CD4-positive, alpha-beta T cell treated with Interleukin-4 for 1 hour (primary cell): ENCODE measurements around the gene RNU1-2.
"Not testable (repeated sequence)": the region's sequence is repeated elsewhere in the genome, so short reads cannot be mapped to it uniquely, and the experiment has no call there.

Experiments
- DNase-seq, 2 donors: peaks; one replicate each; pipeline ENCODE4 v3.0.0-alpha.2; 2020 to 2022

RNU1-2 gene

DNA sequence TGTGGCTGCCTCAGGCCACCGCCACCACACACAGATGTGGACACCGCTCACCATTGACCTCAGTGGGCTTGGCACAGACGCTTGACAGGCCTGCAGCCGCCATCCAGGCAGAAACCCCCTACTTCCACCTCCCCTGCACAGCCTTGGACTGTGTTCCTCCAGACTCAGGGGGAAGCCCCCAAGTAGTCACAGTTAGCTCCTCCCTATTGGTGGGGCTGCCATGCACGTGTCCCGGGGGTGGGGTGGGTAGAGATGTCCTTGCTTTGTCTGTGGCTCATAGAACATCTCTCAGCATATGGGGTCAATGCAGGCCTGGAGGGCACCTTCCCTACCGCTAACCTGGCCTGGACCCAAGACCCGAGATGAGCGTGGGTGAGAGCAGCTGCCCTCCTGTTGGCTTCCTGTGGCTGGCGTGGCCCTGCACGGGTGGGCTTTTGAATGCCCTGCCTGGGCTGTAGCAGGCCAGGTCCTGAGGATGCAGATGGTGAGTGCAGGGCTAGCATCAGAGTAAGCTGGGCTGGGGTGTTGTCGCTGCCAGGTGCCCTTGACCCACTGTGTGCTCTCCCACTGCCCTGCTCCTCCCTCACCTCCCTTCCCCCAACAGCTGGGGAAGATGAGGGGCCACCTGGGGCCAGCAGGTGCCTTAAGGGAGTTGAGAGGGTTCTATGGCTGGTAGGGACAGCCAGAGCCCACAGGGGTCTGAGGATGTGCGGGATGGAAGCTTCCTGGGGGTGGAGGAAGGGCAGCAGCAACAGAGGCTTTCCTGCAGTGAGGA, 32.1 kb downstream of the RNU1-2 start:
- DNase-seq, result no peak

DNA sequence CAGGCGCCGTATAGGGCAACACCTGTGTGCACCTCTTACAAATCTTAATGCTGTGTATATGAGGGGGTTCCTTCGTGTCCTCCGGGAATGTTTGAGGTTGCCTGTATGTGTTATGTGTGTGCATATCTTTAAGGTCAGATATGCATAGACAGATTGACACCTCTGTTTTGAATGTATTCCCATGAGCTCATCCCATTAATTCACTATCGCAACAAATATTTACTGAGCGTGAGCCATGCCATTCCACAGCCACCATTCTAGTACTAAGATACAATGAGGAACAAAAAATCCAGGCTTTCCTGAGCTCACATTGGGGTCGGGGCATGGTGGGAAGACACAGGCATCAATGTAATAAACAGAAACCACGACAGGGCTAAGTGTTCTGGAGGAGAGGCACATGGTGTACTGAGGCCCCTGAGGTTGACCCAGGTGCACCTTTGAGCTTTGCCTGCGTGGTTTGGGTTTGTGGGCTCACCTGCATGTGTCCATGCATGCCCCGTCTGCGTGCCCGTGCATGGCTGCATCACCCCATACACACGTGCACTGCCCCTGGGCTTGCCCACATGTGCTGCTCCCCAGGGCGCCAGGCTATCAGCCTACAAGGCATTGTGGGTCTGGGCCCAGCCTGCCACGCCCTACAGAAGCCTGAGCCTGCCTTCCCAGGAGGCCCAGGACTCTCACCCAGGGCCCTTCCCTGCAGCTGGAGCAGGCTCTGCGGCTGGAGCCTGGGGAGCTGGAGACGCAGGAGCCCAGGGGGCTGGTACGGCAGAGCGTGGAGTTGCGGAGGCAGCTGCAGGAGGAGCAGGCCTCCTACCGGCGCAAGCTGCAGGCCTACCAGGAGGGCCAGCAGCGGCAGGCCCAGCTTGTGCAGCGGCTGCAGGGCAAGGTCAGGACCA, 33.6 kb downstream of the RNU1-2 start:
- DNase-seq, result not testable (repeated sequence)

DNA sequence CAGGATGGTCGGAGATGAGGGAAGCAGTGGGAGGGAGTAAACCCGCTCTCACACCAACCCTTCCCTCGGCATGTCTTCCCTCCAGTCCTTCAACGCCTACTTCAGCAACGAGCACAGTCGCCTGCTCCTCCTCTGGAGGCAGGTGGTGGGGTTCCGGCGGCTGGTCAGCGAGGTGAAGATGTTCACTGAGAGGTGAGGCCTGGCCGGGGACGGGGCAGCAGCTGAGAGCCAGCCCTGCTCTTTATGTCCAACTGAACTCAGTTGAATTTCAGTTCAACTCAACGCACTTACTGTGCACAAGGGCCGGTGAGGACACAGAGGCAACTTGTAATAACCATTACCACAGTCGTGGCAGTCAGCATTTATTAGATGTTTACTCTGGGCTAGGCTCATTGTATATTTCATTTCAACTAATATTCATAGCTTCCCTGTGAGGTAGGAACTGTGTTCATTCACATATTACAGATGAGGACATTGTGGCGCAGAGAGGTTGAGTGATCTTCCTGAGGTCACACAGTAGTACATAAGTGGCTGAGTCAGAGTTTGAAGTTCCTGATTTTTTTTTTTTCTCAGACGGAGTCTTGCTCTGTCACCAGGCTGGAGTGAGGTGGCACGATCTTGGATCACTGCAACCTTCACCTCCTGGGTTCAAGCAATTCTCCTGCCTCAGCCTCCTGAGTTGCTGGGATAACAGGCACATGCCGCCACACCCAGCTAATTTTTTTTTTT, 35.6 kb downstream of the RNU1-2 start:
- not testable (repeated sequence) for DNase-seq

DNA sequence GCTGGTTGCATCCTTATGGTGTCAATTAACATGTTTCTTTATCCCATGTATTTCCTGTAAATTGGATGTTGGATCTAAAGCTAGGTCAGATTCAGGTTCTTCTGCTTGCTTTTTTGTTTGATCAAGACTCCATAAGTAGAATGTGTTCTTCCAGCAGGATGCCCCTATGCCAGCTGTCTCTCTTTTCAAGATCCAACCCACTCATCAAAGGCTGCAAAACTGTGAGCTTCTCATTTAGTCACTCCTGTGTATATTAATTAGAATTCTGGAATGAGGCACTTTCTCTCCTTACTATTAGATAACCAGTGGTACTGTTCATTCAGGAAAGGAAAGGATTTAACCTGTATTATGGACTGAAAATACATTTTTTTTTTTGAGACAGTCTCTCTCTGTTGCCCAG, 38.2 kb downstream of the RNU1-2 start:
- DNase-seq, result not testable (repeated sequence)

DNA sequence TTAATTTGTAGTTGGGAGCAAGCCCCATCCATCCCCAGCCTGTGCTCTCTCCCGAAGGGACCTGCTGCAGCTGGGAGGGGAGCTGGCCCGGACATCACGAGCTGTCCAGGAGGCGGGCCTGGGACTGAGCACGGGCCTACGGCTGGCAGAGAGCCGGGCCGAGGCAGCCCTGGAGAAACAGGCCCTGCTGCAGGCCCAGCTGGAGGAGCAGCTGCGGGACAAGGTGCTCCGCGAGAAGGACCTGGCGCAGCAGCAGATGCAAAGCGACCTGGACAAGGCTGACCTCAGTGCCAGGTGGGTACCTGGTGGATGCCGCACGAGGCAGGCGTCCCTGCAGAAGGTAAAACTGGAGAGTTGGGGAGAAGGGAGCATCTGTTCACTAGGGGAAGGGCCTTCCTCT, 40.8 kb downstream of the RNU1-2 start:
- DNase-seq, result not testable (repeated sequence)

DNA sequence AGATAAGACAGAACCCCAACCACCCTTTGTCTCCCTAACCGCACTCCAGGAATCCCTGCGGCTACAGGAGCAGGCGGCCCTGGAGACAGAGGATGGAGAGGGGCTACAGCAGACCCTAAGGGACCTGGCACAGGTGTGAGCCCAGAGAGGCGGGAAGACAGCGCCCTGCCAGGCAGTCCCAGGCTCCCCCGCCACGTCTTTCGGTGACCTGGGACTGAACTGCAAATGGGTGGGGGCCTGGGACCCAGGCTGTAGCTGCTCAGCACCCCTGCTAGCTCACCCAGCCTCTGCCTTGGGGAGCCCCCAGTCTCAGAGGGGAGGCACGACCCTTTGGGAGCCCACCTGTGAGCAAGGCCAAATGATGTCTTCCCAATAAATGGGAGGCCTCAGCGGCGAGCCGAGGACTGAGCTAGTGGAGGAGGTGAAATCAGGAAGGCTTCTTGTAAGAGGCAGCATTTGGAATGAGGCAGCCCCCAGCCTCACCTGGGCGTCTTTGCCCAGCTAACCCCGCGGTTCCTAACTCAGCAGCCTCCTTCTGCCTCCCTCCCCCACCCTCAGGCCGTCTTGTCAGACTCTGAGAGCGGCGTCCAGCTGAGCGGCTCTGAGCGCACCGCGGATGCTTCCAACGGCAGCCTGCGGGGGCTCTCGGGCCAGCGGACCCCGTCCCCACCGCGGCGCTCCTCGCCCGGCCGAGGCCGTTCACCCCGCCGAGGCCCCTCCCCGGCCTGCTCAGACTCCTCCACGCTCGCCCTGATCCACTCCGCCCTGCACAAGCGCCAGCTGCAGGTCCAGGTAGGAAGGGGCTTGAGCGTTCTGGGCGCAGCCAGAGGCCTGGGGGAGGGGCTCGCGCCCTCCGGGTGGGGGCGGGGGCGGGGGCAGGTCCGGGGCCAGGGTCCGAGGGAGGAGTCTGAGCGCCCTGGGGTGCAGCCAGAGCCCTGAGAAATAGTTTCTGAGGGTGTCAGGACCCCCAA, 42.9 kb downstream of the RNU1-2 start:
- DNase-seq, result no peak

DNA sequence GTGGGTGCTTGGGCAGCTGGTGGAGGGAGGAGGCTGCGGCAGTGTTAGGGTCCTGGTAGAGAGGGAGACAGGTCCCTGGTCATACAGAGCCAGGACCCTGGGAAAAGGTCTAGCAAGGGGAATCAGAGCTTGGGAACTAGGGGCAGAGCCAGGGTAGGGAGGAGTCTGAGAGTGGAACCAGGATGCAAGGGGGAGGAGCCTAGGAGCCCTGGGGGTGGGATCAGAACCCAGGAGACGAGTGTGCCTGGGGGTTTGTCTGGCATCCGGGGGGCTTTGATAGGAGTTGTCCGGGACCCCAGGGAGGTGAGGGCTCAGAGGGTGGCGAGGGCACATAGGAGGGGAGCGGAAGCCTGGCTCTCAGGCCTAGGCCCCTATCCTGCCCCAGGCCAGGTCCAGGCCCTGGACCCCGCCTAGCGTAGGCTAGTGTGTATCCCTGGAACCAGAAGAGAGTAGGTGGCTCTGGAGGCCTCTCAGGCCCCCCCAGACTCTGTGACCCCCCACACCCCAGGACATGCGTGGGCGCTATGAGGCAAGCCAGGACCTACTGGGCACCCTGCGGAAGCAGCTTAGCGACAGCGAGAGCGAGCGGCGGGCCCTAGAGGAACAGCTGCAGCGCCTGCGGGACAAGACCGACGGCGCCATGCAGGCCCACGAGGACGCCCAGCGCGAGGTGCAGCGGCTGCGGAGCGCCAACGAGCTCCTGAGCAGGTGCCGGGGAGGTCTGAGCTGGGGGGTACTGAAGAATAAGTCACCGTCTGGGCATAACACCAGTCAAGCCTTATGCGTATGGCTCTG, 43.8 kb downstream of the RNU1-2 start:
- DNase-seq, result not testable (repeated sequence)

DNA sequence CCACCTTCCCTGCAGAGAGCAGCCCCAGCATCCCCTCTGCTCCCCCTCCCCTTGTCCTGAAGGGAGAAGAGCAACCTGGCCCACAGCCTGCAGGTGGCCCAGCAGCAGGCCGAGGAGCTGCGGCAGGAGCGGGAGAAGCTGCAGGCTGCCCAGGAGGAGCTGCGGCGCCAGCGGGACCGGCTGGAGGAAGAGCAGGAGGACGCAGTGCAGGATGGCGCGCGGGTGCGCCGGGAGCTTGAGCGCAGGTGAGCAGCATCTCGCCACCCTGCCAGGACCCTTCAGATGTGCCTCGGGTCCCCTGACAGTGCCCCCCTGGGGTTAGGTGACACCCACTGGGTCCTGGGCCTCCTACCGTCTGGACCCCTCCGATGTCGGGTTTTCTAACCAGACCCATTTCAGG, 48.3 kb downstream of the RNU1-2 start:
- DNase-seq, result no peak

DNA sequence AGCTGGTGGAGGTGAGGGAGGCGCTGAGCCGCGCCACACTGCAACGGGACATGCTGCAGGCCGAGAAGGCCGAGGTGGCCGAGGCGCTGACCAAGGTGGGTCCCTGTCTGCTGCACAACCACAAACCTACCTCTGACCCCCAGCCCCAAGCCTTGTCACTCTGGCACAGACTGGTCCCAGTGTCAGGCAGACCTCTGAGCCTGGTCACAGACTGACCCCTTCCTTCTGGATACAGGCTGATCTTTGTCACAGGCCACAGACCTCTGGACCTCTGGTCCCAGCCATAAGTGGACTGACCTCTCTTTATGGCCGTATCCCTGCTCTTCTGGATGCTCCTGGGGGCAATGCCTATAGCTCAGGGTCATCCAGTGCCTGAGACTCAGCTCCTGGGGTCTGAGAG, 49.7 kb downstream of the RNU1-2 start:
- DNase-seq, result not testable (repeated sequence)
